Measurements from ENCODE around the gene CELSR1.

The CELSR1 gene

GRCh38 chr22:46574993-46575910 lies 37.8 kb upstream of the CELSR1 start:
- DNase-seq (ENCODE audit: low read depth), result no peak

GRCh38 chr22:46574438-46574992 lies 37.1 kb upstream of the CELSR1 start:
- DNase-seq (ENCODE audit: low read depth), result no peak

GRCh38 chr22:46573781-46574437 lies 36.5 kb upstream of the CELSR1 start:
- no peak for DNase-seq (ENCODE audit: low read depth)

GRCh38 chr22:46572911-46573780 lies 35.7 kb upstream of the CELSR1 start:
- DNase-seq (ENCODE audit: low read depth), result no peak

- no peak for DNase-seq (ENCODE audit: low read depth)
These were observed 34.3 kb upstream of the CELSR1 start for GRCh38 chr22:46571642-46572250.

GRCh38 chr22:46569848-46570695 lies 32.7 kb upstream of the CELSR1 start:
- no peak for DNase-seq (ENCODE audit: low read depth)

GRCh38 chr22:46569055-46569847 lies 31.8 kb upstream of the CELSR1 start:
- no peak for DNase-seq (ENCODE audit: low read depth)

- no peak for DNase-seq (ENCODE audit: low read depth)
These were observed 30.8 kb upstream of the CELSR1 start for GRCh38 chr22:46568102-46568809.

- no peak for DNase-seq (ENCODE audit: low read depth)
These were observed 30.1 kb upstream of the CELSR1 start for GRCh38 chr22:46567471-46567870.

GRCh38 chr22:46564084-46564714 lies 26.8 kb upstream of the CELSR1 start:
- DNase-seq (ENCODE audit: low read depth), result no peak

- DNase-seq (ENCODE audit: low read depth), result peak; percentile 66
These were observed 26.1 kb upstream of the CELSR1 start for GRCh38 chr22:46563381-46564083.

GRCh38 chr22:46561435-46561905 lies 24.1 kb upstream of the CELSR1 start:
- DNase-seq (ENCODE audit: low read depth), result no peak

- no peak for DNase-seq (ENCODE audit: low read depth)
These were observed 23.4 kb upstream of the CELSR1 start for GRCh38 chr22:46560696-46561295.

GRCh38 chr22:46557736-46558480 lies 20.5 kb upstream of the CELSR1 start:
- DNase-seq (ENCODE audit: low read depth), result no peak

GRCh38 chr22:46556775-46557174 lies 19.4 kb upstream of the CELSR1 start:
- DNase-seq (ENCODE audit: low read depth), result no peak

- no peak for DNase-seq (ENCODE audit: low read depth)
These were observed 15.8 kb upstream of the CELSR1 start for GRCh38 chr22:46553189-46553588.

GRCh38 chr22:46551996-46552395 lies 14.6 kb upstream of the CELSR1 start:
- no peak for DNase-seq (ENCODE audit: low read depth)

All from CMK (cell line).